GM21423 (cell line): ENCODE measurements around the gene CHRNB2.
A peak's percentile ranks its signal among the peaks of the same experiment; 100 is the strongest.

Experiments
- ATAC-seq: cut with Tn5 transposase; IDR thresholded peaks from one replicate; pipeline ENCODE4 v1.9.1; 2021; ENCODE audit warnings: mild to moderate bottlenecking, moderate library complexity; ENCODE audit not compliant: unreplicated experiment

CHRNB2 gene

DNA sequence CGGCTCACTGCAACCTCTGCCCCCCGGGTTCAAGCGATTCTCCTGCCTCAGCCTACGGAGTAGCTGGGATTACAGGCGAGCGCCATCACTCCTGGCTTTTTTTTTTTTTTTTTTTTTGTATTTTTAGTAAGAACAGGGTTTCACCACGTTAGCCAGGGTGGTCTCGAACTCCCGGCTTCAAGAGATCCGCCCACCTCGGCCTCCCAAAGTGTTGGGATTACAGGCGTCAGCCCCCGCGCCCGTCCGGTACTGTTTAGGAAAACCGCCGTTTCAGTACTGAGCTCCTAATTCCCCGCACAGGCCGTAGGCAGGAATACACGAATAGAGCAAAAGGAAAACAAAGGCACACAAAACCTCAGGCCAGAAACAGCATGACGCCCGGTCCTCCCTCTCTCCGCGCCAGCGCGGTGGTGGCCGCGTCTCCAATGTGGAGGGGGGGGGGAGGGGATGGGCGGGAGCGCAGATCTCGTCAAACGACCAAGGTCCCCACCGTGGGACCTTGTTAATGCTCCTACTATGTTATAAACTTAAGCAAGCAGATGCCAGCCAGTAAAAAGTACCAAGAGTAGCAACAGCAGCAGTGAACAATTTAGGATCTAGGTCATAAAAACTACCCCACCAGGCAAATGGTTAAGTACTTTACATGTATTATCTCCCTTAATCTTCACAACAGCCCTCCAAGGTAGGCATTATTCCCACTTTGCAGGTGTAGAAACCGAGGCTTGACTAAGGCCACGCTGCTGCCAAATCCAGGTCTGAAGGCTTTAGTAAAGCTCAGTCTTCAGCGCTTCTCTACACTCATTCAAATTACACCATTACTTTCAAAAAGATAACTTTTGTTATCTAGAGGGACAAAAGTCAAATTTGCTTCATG lies 41.1 kb downstream of the CHRNB2 start:
- ATAC-seq, result no peak

DNA sequence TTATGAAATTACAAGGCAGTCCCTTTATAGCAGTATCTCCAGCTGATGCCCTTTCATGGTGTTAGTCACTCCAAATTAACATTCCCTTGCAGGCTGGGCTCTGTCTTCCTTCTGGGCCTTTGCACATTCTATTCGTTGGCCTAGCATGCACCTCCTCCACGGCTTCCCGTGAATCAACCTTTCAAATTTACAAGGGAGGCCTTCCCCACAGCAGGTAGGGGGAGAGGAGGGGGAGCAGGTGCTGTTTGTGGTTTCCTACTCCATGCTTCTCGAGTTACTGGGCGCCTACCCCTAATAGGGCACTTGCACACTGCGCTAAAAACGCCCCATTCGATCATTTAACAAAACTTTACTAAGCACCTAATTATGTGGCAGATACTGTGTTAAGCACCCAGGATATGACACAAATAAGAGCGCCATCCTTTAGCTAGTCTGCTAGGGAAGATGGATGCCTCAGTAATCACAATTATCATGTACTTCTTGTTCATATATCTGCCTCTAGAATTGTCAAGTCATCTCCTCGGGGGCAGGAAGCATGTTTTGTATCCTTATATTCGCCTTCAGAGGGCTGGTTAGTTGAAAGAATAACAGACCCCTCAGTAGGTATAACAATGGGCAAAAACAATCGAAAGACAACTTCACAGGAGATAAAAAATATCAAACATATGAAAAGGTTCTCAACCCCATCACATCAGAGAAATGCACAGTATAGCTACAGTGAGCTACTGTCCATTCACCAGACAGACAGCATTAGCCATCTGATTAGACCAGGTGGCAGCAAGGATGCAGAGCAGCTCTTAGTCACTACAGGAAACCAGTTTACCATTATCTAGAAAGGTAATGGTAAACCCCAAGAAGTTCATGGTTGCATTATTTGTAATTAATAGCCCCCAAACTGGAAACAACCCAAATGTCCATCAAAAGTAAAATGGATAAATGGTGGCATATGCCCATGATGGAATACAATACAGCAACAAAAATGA lies 42.1 kb downstream of the CHRNB2 start:
- ATAC-seq, result no peak

- ATAC-seq, result no peak
Observed at GRCh38 chr1:154611150-154611862, 43.7 kb downstream of the CHRNB2 start.

DNA sequence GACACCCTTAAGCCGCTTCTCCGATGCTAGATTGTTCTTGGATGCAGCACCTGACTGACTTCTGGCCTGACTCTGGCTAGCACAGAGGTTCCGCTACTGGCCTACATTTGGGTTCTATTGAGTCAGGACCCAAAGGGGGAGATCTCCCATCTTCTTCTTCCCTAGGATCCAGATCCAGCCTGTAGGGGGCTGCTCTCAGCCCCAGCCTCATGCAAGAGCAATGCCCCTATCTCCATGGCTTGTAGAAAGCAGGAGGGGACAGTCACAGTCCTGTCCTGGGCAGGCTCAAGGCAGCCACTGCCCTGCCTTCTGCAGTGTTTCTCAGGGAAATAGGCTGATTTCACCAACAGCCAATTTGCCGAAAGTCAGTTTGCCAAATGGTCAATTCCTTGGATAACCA lies 46.7 kb downstream of the CHRNB2 start:
- no peak for ATAC-seq

DNA sequence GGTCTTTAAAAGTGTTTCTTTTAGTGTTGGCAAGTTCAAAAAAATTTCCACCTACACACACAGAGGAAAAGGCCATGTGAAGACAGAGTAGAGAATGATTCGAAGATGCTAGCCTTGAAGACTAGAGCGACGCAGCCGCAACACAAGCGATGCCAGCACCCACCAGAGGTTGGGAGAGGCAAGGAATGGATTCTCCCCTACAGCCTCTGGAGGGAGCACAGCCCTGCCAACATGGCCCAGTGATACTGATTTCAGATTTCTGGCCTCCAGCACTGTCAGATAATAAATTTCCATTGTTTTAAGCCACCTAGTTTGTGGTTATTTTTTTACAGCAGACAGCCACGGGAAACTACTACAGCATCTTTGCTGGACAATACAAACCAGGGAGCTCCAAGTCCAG lies 47.3 kb downstream of the CHRNB2 start:
- no peak for ATAC-seq

- ATAC-seq, result no peak
Observed at GRCh38 chr1:154615411-154615810, 47.8 kb downstream of the CHRNB2 start.

- ATAC-seq, result no peak
Observed at GRCh38 chr1:154616659-154617345, 49.2 kb downstream of the CHRNB2 start.

DNA sequence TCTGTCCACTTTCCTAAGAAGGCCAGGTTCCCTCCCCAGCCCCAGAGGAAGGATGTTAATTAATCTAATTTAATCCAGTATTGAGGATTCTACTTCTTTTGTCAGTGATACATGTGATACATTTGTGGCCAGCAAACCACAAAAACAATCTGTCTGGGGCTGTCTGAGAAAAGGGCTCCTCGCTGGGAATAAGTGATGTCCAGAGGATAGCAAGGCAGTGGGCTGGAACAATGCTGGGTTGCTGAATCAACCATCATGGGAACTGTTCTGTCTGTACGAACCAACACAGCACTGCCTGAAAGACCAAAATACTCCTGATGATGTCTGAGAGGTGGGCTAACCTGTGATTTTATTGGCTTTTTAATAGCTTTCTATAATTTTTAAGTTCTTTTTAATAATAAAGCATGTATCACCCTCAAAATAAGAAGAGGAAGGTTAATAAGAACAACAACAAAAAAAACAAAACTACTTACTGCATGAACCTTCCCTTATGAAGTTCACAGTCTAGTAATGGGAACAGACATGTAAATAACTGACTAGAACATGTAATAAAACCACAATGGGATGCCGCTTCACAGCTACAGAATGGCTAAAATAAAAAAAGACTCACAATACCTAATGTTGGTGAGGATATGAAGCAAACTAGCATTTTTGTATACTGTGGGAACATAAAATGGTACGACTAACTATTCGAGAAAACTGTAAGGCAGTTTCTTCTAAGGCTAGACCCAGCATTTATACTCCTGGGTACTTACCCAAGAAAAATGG lies 51.8 kb downstream of the CHRNB2 start:
- ATAC-seq, result no peak

- ATAC-seq, result no peak
Observed at GRCh38 chr1:154620751-154621150, 53.2 kb downstream of the CHRNB2 start.

- ATAC-seq, result no peak
Observed at GRCh38 chr1:154621875-154622274, 54.3 kb downstream of the CHRNB2 start.

DNA sequence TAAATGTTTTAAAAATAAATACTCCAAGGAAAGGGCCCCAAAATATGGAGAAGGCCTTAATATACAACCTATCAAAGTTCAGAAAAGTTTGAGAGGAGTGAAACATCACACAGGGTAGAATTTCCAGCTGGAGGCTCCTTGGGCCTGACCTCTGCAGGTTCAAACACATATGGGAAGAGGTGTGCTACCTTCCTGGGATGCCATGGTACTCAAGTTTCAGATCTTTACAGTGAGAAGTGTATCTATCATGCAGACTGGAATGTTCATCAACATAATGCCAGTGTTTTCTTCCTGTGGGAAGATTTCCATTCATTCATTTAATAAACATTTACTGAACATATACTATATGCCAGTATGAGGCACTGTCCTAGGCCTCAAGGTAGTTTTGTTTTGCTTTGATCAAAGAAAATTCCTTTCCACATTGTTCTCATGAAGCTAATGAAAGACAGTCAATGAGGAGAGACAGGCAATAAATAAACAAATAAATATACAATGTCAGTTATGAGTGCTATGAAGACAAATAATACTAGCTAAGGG lies 55.0 kb downstream of the CHRNB2 start:
- no peak for ATAC-seq

DNA sequence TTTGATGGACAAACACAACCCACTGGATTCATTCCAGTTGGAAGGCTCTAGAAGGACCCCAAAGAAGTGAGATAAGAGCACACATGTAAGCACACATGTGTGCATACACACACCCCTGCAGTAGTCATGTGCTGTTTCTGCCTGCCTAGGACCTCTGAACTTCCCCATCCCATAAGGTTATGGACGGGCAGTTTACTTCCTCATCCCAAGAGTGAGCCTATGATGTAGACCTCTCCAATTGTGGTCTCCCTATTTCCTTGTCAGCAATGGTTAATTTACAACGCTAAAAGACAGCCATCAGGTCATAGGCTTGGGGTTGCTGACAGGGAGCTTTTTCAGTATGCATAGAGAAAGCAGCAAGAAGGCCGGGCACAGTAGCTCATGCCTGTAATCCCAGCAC lies 55.8 kb downstream of the CHRNB2 start:
- no peak for ATAC-seq

DNA sequence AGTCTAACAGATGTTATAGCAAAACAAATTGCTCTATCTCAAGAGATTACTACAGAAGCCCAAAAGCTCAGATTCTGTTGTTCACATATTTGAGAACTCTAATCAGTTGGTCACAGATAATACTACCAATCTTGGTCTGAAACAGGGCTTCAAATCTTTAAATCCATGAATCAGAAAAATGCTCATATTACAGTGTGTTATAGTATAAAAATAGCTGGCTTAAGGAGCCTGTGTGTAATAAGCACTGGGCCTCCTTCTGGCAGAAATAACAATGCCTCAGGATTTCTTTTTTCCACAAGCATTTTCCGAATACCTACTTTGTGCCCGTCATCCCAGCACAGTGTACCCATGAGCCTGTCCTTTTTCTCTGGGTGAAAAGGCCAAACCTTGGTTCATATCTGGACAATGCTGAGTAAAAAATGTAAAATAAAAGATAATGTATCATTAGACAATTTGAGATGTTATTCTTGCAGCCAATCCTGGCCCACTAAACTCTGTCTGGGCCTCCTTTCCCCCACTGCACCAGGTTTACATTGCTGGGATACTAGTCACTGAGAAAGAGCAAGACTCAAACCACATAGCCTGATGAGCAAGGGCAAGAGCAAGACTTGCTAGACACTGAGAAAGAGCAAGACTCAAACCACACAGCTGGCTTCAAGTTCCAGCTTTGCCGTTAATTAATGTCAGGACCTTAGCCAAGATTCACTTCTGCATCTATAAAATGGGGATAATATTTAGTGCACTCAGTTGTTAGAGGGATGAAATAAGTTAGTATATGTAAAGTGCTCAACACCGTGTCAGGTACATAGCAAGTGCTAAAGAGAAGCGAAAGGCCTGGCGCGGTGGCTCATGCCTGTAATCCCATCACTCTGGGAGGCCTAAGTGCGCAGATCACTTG lies 57.4 kb downstream of the CHRNB2 start:
- ATAC-seq, result no peak

- peak; percentile 20 for ATAC-seq
Observed at GRCh38 chr1:154626456-154627256, 59.1 kb downstream of the CHRNB2 start.

DNA sequence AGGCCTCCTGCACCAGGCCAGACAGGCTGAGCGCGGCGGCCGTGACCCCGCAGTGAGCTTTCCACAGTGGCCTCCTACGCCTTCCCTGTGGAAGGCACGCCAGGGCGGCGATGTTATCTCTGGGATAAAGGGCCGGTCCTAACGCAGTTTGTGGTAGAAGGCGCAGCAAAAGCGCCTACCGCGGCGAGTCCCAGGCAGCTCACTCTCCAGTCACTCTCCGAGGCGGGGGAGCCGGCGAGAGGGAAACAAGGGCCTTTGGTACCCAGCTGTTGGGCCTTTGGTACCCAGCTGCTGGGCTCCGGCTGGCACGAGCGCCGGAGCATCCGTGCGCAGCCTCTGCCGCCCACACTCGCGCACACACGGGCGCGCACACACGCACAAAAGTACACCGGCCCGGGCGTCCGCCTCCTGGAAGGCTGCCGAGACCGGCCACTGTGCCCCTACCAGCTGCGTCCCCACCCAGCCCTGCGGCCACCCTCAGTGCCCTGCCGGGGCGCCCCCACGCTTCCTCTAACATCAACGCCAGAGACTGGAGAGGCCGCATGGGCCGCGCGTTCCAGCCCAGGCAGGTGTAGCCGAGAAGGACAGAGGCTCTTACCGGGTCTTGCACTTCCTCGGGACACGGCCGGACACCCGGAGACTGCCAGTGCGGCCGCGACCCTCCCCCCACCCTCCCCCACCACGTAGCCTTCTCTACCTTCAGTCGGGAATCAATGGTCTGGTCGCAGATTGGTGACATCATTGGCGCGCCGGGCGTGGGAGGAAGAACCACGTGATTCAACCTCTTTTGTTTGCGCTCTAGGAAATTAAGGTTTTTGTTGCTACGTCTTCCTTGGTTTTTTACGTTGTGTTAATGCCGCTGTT lies 59.9 kb downstream of the CHRNB2 start:
- ATAC-seq, result peak; percentile 53

- no peak for ATAC-seq
Observed at GRCh38 chr1:154628121-154628405, 60.5 kb downstream of the CHRNB2 start.
